Vagina (tissue), 2 donors: ENCODE data around the gene OR5J2.

Experiments
- CTCF ChIP-seq, 3 experiments: fragments of 450-650 bp in 2 of 3; fragments of 200-600 bp in 1 of 3; sonication (generic) in 1 of 3; IDR thresholded peaks; one replicate each; pipeline ENCODE4 v1.5.1; 2017 to 2019; ENCODE audit warnings: antibody characterized with exemption in 3 of 3, mild to moderate bottlenecking in 2 of 3, moderate library complexity in 2 of 3
- POLR2A ChIP-seq, 2 donors: fragments of 450-650 bp; IDR thresholded peaks; one replicate each; pipeline ENCODE4 v1.6.1; 2017; ENCODE audit warnings: antibody characterized with exemption in 2 of 2, mild to moderate bottlenecking in 2 of 2, moderate library complexity in 2 of 2
- POLR2AphosphoS5 ChIP-seq, 2 donors: sonication (generic); formaldehyde crosslinking; IDR thresholded peaks; one replicate each; pipeline ENCODE4 v1.9.0; 2017; ENCODE audit warnings: antibody characterized with exemption in 2 of 2, mild to moderate bottlenecking in 2 of 2, low read depth in 1 of 2; ENCODE audit not compliant: insufficient read depth in 1 of 2

GRCh38 chr11:56207790-56208189 lies 31.4 kb downstream of the OR5J2 start:
- TF ChIP-seq POLR2A (IDR thresholded peaks at IDR 0.05), result no peak
- TF ChIP-seq CTCF (IDR thresholded peaks at IDR 0.05), result no peak
- no peak for TF ChIP-seq POLR2AphosphoS5 (IDR thresholded peaks at IDR 0.05; ENCODE audit: insufficient read depth in 1 of 2, low read depth in 1 of 2)
